PC-3 (cell line): Measurements from ENCODE around the gene ABLIM2. TPM values are rescaled to one million over a fixed set of nuclear protein-coding genes. Genes with fewer than 3 reads are reported as not detected.

ENCODE experiments used
- ATAC-seq: fragments of 200-7000 bp; cut with Tn5 transposase; 2 replicates; pipeline ENCODE4 v1.9.1; 2020; ENCODE audit warnings: mild to moderate bottlenecking, moderate library complexity
- BruUV-seq: library from RNA; stranded (reverse); fragments of 400-500 nt; replicated peaks from 2 replicates; lab custom pipeline; 2021; lab: Mats Ljungman, UMichigan
- CTCF ChIA-PET: fragments of 300-600 bp; sonication (Branson Sonifier 250); formaldehyde crosslinking; loops from one replicate; lab custom pipeline; 2022; ENCODE audit warnings: antibody characterized with exemption; lab: Charles Lee
- POLR2A ChIA-PET: fragments of 300-600 bp; sonication (Branson Sonifier 250); formaldehyde crosslinking; loops from one replicate; lab custom pipeline; 2022; ENCODE audit warnings: antibody characterized with exemption; ENCODE audit not compliant: unreplicated experiment; lab: Charles Lee
- DNase-seq: peaks from one replicate; pipeline ENCODE4 v3.0.0-alpha.2; 2015
- H2AFZ ChIP-seq: fragments of 300-600 bp; sonication (generic); 2 replicates; pipeline ENCODE4 v1.6.0; 2016; ENCODE audit warnings: antibody characterized with exemption, low read length
- H3F3A ChIP-seq: fragments of 300-600 bp; sonication (generic); one replicate; pipeline ENCODE4 v1.6.0; 2017; ENCODE audit warnings: antibody characterized with exemption, low read length, control low read depth, mild to moderate bottlenecking; ENCODE audit not compliant: unreplicated experiment
- H3K27ac ChIP-seq: fragments of 300-600 bp; sonication (generic); 2 replicates; pipeline ENCODE4 v1.5.1; 2016; ENCODE audit warnings: mild to moderate bottlenecking, low read length
- H3K27me3 ChIP-seq: fragments of 300-600 bp; sonication (generic); 2 replicates; pipeline ENCODE4 v1.6.1; 2016; ENCODE audit warnings: low read length, mixed read lengths
- H3K36me3 ChIP-seq: fragments of 300-600 bp; sonication (generic); 2 replicates; pipeline ENCODE4 v1.6.1; 2016; ENCODE audit warnings: low read depth, mixed run types, low read length, mixed read lengths
- H3K4me1 ChIP-seq: fragments of 300-600 bp; sonication (generic); 2 replicates; pipeline ENCODE4 v1.5.1; 2016; ENCODE audit warnings: low read length; ENCODE audit not compliant: insufficient read depth
- H3K4me2 ChIP-seq: fragments of 300-600 bp; sonication (generic); 2 replicates; pipeline ENCODE4 v1.6.0; 2016; ENCODE audit warnings: low read length
- H3K4me3 ChIP-seq: fragments of 300-600 bp; sonication (generic); 2 replicates; pipeline ENCODE4 v1.5.1; 2016; ENCODE audit warnings: mild to moderate bottlenecking, low read length, mixed read lengths
- H3K79me2 ChIP-seq: fragments of 300-600 bp; sonication (generic); 2 replicates; pipeline ENCODE4 v1.6.1; 2017; ENCODE audit warnings: low read length, mixed read lengths
- H3K9ac ChIP-seq: fragments of 300-600 bp; sonication (generic); 2 replicates; pipeline ENCODE4 v1.6.0; 2016; ENCODE audit warnings: mild to moderate bottlenecking, low read length
- H3K9me2 ChIP-seq: fragments of 300-600 bp; sonication (generic); replicated peaks from 2 replicates; pipeline ENCODE4 v1.6.1; 2016; ENCODE audit warnings: mixed run types, low read length, mixed read lengths
- H3K9me3 ChIP-seq: fragments of 300-600 bp; sonication (generic); 2 replicates; pipeline ENCODE4 v1.6.1; 2016; ENCODE audit warnings: low read length, mixed read lengths
- H4K20me1 ChIP-seq: fragments of 300-600 bp; sonication (generic); 2 replicates; pipeline ENCODE4 v1.6.1; 2016; ENCODE audit warnings: low read length, mixed read lengths
- CTCF ChIP-seq: fragments of 300-600 bp; sonication (generic); conservative IDR thresholded peaks from 2 replicates; pipeline ENCODE4 v1.5.1; 2017; ENCODE audit warnings: antibody characterized with exemption, low read depth, mild to moderate bottlenecking, low read length
- EZH2 ChIP-seq: fragments of 300-600 bp; sonication (generic); IDR thresholded peaks from one replicate; pipeline ENCODE4 v1.6.1; 2017; ENCODE audit warnings: antibody characterized with exemption, mild to moderate bottlenecking, low read length; ENCODE audit not compliant: unreplicated experiment
- EZH2phosphoT487 ChIP-seq: fragments of 300-600 bp; sonication (generic); IDR thresholded peaks from 2 replicates; pipeline ENCODE4 v1.6.1; 2018; ENCODE audit warnings: mild to moderate bottlenecking, antibody characterized with exemption, low read length, borderline replicate concordance
- intact Hi-C: fragments of 100-400 bp; cut with micrococcal nuclease; formaldehyde crosslinking; loops from 2 replicates; pipeline ENCODE4 v1.9.0; 2023
- total RNA-seq: library from RNA; depleted of rRNA; stranded (reverse); fragments of >200 nt; gene quantifications from 2 replicates; pipeline ENCODE4 v1.2.3, GENCODE V29; 2014

Gene ABLIM2
- total RNA-seq, 1 experiment from 2014 or later: 3.2 TPM

GRCh38 chr4:8152090-8152864, 6.3 kb downstream of the ABLIM2 start:
- no TSS peak for BruUV-seq
- Histone ChIP-seq H3F3A (no peaks in the 10 kb centered on the region), H4K20me1 (no peaks in the 10 kb centered on the region), H3K9me2 (no peaks in the 10 kb centered on the region), H3K4me1 (no peaks in the 10 kb centered on the region; the same call in 1 of the 2 replicates), H3K4me2 (no peak overlapping the region), H3K27ac (no peak overlapping the region), H3K9me3 (no peaks in the 10 kb centered on the region), H3K79me2 (no peaks in the 10 kb centered on the region), H3K27me3 (no peaks in the 10 kb centered on the region), H3K36me3 (no peaks in the 10 kb centered on the region), H2AFZ (no peak overlapping the region), H3K4me3 (no peak overlapping the region), H3K9ac (no peak overlapping the region)
- no peak for ATAC-seq
- no peak for DNase-seq
- ChIA-PET POLR2A (no interaction called here), CTCF (no interaction called here)
- no peak for TF ChIP-seq CTCF
- TF ChIP-seq EZH2: no peak
- no peak for TF ChIP-seq EZH2phosphoT487
- intact Hi-C loops: no loop called here

GRCh38 chr4:8151165-8151650, 7.4 kb downstream of the ABLIM2 start:
- no peak for TF ChIP-seq CTCF
- Histone ChIP-seq H3K27me3 (no peaks in the 10 kb centered on the region), H3K4me1 (no peaks in the 10 kb centered on the region), H2AFZ (no peak overlapping the region), H3K36me3 (no peaks in the 10 kb centered on the region), H4K20me1 (no peaks in the 10 kb centered on the region), H3K79me2 (no peaks in the 10 kb centered on the region), H3K4me2 (no peak overlapping the region), H3K9me2 (no peaks in the 10 kb centered on the region), H3K9ac (no peak overlapping the region), H3K27ac (no peak overlapping the region), H3F3A (no peaks in the 10 kb centered on the region), H3K9me3 (no peaks in the 10 kb centered on the region), H3K4me3 (no peak overlapping the region)
- intact Hi-C loops: no loop called here
- ATAC-seq: no peak
- no peak for DNase-seq
- POLR2A ChIA-PET: no interaction called here
- BruUV-seq: no TSS peak
- CTCF ChIA-PET: no interaction called here

- Histone ChIP-seq H3K9me3 (no peaks in the 10 kb centered on the region), H3K79me2 (no peaks in the 10 kb centered on the region), H3F3A (no peaks in the 10 kb centered on the region), H3K9me2 (no peaks in the 10 kb centered on the region), H2AFZ (no peak overlapping the region), H3K27me3 (no peaks in the 10 kb centered on the region), H3K9ac (no peak overlapping the region), H3K4me3 (no peak overlapping the region), H4K20me1 (no peaks in the 10 kb centered on the region), H3K4me1 (no peaks in the 10 kb centered on the region), H3K4me2 (no peak overlapping the region), H3K27ac (no peak overlapping the region), H3K36me3 (no peaks in the 10 kb centered on the region)
- intact Hi-C loops: no loop called here
- DNase-seq (no peak), ATAC-seq (no peak)
- ChIA-PET POLR2A (no interaction called here), CTCF (no interaction called here)
- TF ChIP-seq EZH2phosphoT487 (no peak), CTCF (no peak), EZH2 (no peak)
- no TSS peak for BruUV-seq
Measured at GRCh38 chr4:8150152-8151090, 8.2 kb downstream of the ABLIM2 start.
